NCI-H510A treated with DMSO at 0.1 percent for 48 hours (cell line): ENCODE results near the gene CDH23.
"Not testable (repeated sequence)": the region's sequence is repeated elsewhere in the genome, so short reads cannot be mapped to it uniquely, and the experiment has no call there.

Source experiments
- DNase-seq: peaks from one replicate; lab custom pipeline; 2025; lab: John Stamatoyannopoulos, UW

CDH23 gene

GRCh38 chr10:71582506-71583475 is 186.1 kb downstream of the CDH23 start:
- DNase-seq: no peak

DNA sequence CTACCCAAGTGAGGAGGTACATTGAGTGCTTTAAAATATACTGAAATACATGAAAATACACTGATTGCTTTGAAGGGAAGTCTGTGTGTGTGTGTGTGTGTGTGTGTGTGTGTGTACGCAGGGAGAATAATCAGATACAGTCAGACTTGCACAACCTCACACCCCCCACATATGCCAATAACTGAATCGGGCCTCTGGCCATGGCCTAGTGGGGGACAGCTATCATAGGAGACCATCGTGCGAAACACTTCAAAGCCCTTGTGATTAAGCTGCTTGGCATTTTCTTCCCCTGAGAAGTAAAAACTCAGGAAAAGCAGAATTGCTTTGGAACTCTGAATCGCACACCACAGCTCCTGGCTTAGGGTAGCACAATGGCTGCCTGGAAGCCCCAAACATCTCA is 187.7 kb downstream of the CDH23 start:
- DNase-seq: no peak

DNA sequence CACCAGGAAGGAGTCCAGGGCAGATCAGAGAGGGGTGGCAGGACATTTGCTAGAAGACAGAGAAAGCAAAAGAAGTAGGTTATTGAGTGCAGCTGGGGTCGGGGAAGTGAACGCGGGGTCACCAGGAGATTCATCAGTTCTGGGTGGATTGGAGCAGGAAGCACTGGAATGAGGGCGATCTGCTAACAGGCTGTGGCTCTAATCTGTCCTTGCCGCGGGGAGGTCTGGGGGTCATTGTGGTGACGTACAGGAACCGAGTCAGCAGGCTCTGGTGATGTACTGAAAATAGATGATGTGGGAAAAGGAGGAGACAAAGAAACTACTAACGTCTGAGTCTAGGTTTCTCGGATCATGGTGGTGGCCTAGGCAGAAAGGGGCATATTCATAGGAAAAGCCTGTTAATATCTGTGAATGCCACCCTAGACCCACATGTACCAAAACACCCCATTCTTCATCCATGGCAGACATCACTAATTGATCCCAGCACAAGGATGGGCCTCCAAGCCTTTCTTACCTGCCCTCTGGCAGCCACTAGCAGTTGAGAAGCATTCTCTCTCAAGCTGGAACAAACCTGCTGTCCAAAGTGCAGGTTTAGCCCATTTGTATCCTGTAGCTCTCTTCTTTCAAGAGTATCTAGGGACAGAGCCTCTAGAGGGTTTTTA is 188.3 kb downstream of the CDH23 start:
- no peak for DNase-seq

- DNase-seq: peak; percentile 38
These were observed 189.0 kb downstream of the CDH23 start for GRCh38 chr10:71585564-71586290.

DNA sequence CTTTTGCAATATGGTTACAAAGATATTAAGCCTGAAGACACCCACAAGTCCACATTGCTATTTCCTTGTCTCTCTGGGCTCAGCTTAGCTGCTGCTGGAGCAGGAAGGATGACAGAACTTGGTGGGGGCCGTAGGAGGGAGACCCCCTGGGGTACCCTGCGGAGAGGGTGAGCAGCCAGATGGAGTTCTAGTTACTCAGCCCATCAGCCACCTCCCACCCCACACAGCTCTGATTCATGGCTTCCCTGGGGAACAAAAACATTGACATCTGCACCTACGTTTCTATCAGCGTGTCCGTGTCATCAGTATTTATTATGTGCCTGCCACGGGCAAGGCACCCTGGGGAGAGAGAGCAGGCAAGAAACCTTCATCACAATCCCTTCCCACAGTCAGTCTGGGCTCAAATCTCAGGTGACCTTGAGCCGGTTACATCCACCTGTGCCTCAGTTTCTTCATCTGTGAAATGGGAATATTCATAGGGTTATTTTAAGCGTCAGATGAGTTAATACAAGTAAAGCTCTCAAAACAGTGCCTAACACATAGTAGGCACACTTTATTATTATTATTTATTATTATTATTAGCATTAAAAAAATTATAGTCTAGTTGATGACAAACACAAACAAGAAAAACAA is 191.3 kb downstream of the CDH23 start:
- no peak for DNase-seq

DNA sequence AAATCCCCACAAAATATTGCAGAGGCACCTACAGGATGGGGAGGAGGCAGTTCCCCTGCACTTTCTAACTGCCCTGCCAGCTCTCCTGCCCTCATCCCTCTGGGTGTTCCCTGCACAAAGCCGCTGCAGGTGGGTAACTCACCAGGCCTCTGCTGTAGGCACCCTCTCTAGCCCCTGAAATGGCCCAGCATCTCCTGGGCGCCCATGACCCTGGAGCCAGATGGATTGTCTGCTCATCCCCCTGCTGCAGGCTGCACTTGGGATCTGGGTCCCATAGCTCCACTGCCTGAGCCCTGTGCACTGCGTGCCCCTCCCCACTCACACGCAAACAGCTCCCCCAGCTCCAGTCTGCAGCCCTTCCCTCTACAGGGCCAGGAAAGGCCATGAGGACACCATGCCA is 192.0 kb downstream of the CDH23 start:
- DNase-seq: no peak

GRCh38 chr10:71589617-71590551 is 193.2 kb downstream of the CDH23 start:
- DNase-seq: peak; percentile 84

- no peak for DNase-seq
These were observed 194.1 kb downstream of the CDH23 start for GRCh38 chr10:71590781-71591350.

DNA sequence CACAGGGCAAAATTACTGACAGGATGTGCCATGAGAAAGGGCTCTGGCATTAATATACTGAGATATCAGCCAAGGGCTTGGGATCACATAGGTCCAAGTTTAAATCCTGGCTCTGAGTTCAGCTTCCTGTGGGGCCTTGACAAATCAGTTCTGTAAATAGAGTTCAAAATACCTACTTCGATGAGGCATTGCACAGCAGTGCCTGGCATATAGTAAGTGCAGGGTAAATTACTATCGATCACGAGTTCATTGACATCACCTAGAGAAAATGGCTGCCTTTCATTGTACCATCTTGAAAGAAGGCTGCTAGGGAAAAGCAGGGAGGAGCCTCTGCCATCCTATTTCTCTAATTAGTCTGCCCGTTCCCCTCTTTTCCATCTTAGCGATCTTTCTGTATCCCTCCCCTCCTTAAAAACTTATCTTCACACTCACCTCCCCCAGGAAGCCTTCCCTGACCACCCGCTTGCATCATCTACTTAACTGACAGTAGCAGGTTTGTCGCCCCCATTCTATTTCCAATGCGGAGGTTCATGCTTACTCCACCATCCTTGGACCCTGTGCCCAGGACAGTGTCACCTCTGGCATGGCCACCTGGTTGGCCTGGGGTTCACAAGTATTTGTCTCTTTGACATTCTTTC is 198.3 kb downstream of the CDH23 start:
- no peak for DNase-seq

GRCh38 chr10:71595649-71596048 is 198.9 kb downstream of the CDH23 start:
- DNase-seq: no peak

DNA sequence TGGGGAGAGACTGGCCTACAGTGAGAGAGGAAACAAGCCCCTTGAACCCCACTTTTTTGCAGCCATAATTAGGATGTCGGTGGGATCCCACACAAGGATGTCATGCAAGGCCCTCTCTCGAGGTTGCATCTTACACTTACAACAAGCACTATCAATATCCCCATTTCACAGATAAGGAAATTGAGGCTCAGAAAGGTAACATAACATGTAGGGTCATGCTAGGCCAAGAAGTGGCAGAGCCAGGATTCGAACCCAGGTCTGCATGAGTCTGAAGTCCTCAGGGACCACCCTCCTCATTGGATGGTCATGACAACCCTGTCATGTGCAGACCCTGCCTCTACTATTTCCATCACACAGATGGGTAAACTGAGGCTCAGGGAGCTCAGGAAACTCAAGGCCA is 199.4 kb downstream of the CDH23 start:
- no peak for DNase-seq

- no peak for DNase-seq
These were observed 200.0 kb downstream of the CDH23 start for GRCh38 chr10:71596759-71597158.

DNA sequence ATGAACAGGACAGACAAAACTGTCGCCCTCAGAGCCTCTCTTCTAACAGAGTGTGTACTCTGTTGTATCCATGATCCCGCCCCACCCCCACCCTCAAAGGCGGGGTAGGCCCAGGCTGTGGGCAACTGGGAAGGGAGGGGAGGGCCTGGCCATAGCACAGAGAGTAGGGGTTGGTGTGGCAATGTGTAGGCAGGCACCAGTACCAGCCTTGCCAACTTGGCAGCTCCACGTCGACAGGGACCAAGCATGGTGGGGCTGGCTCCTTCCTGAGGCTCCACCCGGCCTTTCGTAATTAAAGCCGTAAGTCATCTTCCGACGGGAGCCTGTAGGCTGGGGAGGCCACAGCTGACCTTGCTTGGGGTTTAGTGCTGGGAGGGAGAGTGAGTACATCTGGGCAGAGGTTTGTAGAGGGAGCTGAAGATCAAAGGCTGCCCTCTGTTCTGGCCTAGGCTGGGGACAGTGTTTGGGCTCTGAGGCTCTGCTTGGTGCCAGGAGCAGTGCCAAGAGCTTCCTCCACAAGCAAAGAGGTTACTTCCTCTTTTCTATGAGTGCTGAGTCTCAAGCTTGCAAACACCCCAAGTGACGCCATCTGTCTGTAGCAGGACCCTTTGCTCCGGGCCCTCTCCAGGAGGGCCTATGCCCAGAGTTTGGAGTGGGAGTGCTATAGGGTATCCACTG is 201.2 kb downstream of the CDH23 start:
- peak; percentile 42 for DNase-seq

DNA sequence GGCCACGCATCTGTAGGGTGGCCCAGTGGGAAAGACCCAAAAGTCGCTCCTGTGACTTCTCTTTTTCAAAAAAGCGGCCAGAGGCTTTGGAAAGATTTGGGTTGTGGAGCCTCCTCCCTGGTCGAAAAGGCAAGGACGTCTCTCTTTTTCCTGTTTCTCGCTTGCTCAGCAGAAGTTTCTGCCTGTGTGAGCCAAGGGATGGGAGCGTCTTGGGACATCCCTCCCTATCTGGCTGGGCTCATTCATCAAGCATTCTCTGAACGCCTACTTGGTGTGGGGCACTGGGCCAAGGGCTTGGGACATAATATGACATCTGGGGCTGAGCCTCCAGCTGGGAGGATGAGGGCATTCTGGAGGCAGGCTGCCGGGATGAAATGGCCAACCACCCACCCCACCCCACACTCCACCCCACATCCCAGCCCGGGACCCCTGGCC is 201.9 kb downstream of the CDH23 start:
- DNase-seq: no peak

DNA sequence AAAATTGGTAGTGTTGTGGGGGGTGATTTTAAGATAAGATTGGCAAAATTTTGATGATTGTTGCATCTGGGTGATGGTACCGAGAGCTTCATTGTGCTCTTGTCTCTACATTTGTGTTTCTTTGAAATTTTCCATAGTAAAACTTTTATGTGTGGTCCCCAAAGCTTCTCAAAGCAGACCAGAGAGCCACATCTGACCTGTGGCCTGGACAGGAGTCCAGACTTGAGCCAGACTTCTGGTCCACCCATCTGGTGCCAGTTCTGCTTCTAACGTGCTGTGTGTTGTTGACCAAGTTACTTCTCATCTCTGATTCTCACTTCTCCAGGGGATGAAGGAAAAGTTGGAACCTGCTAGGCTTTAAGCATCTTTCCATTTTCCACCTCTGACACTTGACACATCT is 202.8 kb downstream of the CDH23 start:
- no peak for DNase-seq

GRCh38 chr10:71600242-71600641 is 203.5 kb downstream of the CDH23 start:
- DNase-seq: not testable (repeated sequence)

GRCh38 chr10:71600849-71601248 is 204.1 kb downstream of the CDH23 start:
- no peak for DNase-seq

- no peak for DNase-seq
These were observed 204.6 kb downstream of the CDH23 start for GRCh38 chr10:71601273-71601672.

GRCh38 chr10:71603150-71603549 is 206.4 kb downstream of the CDH23 start:
- DNase-seq: no peak
